HepG2 (cell line): ENCODE measurements around the gene OR2AG2. TPM values are rescaled to one million over a fixed set of nuclear protein-coding genes. Genes with fewer than 3 reads are reported as not detected.

ENCODE experiments used
- ATAC-seq: fragments of 200-7000 bp; cut with Tn5 transposase; 3 replicates; pipeline ENCODE4 v1.9.1; 2020; ENCODE audit warnings: mild to moderate bottlenecking, moderate library complexity
- BruUV-seq: library from RNA; stranded (reverse); fragments of 400-500 nt; replicated peaks from 2 replicates; lab custom pipeline; 2021; lab: Mats Ljungman, UMichigan
- CTCF ChIA-PET: fragments of 300-600 bp; formaldehyde crosslinking; extraction: SDS; loops from one replicate; lab custom pipeline; 2021; ENCODE audit warnings: low total read pairs, inconsistent platforms, low intra/inter-chr PET ratio; lab: Yijun Ruan, JAX
- POLR2A ChIA-PET: fragments of 350-600 bp; sonication (Branson Sonifier 250); formaldehyde crosslinking; loops from one replicate; lab custom pipeline; 2020; ENCODE audit warnings: antibody characterized with exemption, inconsistent platforms; lab: Yijun Ruan, JAX
- DNase-seq: peaks from one replicate; pipeline ENCODE4 v3.0.0-alpha.2; 2015; ENCODE audit warnings: low spot score
- FAIRE-seq: peaks from 3 replicates; lab custom pipeline; 2011; peaks lifted over from hg19 to GRCh38; lab: Jason Lieb, UNC
- H2AFZ ChIP-seq: one replicate; pipeline ENCODE4 v1.6.1; 2011; ENCODE audit warnings: low read length, inconsistent platforms
- H3K27ac ChIP-seq: fragments of 300-600 bp; 3 replicates; pipeline ENCODE4 v1.8.0; 2011; ENCODE audit warnings: mixed run types, mild to moderate bottlenecking, mixed read lengths, low read length, inconsistent platforms; ENCODE audit not compliant: insufficient read depth; ENCODE audit errors: extremely low read length
- H3K27me3 ChIP-seq, 2 experiments: fragments of 200-600 bp in 1 of 2; 2 replicates in 1 of 2; 3 replicates in 1 of 2; pipeline versions ENCODE4 v1.6.0 to v1.8.0; 2011; ENCODE audit warnings: low read length in 2 of 2, mild to moderate bottlenecking in 2 of 2, moderate library complexity in 2 of 2, inconsistent platforms in 1 of 2; ENCODE audit not compliant: insufficient read depth in 2 of 2, control insufficient read depth in 1 of 2
- H3K36me3 ChIP-seq, 2 experiments: fragments of 200-600 bp in 1 of 2; replicated peaks in 1 of 2; 2 replicates in 1 of 2; 3 replicates in 1 of 2; pipeline versions ENCODE4 v1.5.1 to v1.8.0; 2011; ENCODE audit warnings: low read length in 2 of 2, inconsistent platforms in 1 of 2; ENCODE audit not compliant: insufficient read depth in 2 of 2, control insufficient read depth in 1 of 2
- H3K4me1 ChIP-seq: 2 replicates; pipeline ENCODE4 v1.5.1; 2012; ENCODE audit warnings: low read length, inconsistent platforms; ENCODE audit not compliant: insufficient read depth
- H3K4me2 ChIP-seq: 2 replicates; pipeline ENCODE4 v1.6.0; 2011; ENCODE audit warnings: low read depth, low read length, inconsistent platforms
- H3K4me3 ChIP-seq, 3 experiments: fragments of 200-600 bp in 1 of 3; sonication (generic), shearing (Covaris generic) in 1 of 3; replicated peaks in 1 of 3; 2 replicates each; pipeline ENCODE4 v1.5.1; 2011 to 2016; ENCODE audit warnings: low read length in 3 of 3, inconsistent platforms in 2 of 3, low read depth in 2 of 3, mild to moderate bottlenecking in 2 of 3, control low read depth in 1 of 3, mixed read lengths in 1 of 3; ENCODE audit not compliant: insufficient read depth in 1 of 3
- H3K79me2 ChIP-seq: one replicate; pipeline ENCODE4 v1.6.1; 2011; ENCODE audit warnings: low read length, inconsistent platforms; ENCODE audit not compliant: insufficient read depth
- H3K9ac ChIP-seq: 2 replicates; pipeline ENCODE4 v1.6.0; 2011; ENCODE audit warnings: mild to moderate bottlenecking, low read depth, low read length, inconsistent platforms; ENCODE audit not compliant: insufficient read depth
- H3K9me3 ChIP-seq: 2 replicates; pipeline ENCODE4 v1.5.1; 2012; ENCODE audit warnings: mild to moderate bottlenecking, low read length
- H4K20me1 ChIP-seq: 2 replicates; pipeline ENCODE4 v1.6.0; 2011; ENCODE audit warnings: inconsistent platforms, mild to moderate bottlenecking, low read length, moderate library complexity; ENCODE audit not compliant: insufficient read depth
- ARNT2 ChIP-seq: sonication (generic); formaldehyde crosslinking; IDR thresholded peaks from 2 replicates; pipeline ENCODE4 v1.8.0; 2022; ENCODE audit warnings: mild to moderate bottlenecking, low read depth, missing genetic modification reagents, moderate library complexity
- CBX2 ChIP-seq, 2 experiments: fragments of 200-600 bp in 1 of 2; sonication (generic); formaldehyde crosslinking in 1 of 2; IDR thresholded peaks; 2 replicates each; pipeline versions ENCODE4 v1.7.0 to v1.8.1; 2018 to 2022; ENCODE audit warnings: low read depth in 2 of 2, low read length in 1 of 2, mild to moderate bottlenecking in 1 of 2, missing genetic modification reagents in 1 of 2
- DR1 ChIP-seq: sonication (generic); formaldehyde crosslinking; IDR thresholded peaks from 2 replicates; pipeline ENCODE4 v1.8.0; 2021; ENCODE audit warnings: mild to moderate bottlenecking, missing genetic modification reagents, inconsistent platforms
- FOXA1 ChIP-seq, 2 experiments: fragments of 450-650 bp in 1 of 2; sonication (generic) in 1 of 2; formaldehyde crosslinking in 1 of 2; IDR thresholded peaks; 2 replicates each; pipeline versions ENCODE4 v1.4.0 to v1.6.1; 2016 to 2020; ENCODE audit warnings: missing genetic modification reagents in 1 of 2
- FOXO4 ChIP-seq: sonication (generic); formaldehyde crosslinking; conservative IDR thresholded peaks from 2 replicates; pipeline ENCODE4 v1.8.1; 2023; ENCODE audit warnings: missing genetic modification reagents
- MLXIP ChIP-seq: sonication (generic); formaldehyde crosslinking; IDR thresholded peaks from 2 replicates; pipeline ENCODE4 v1.9.0; 2021; ENCODE audit warnings: missing genetic modification reagents, borderline replicate concordance
- PBX2 ChIP-seq: IDR thresholded peaks from 2 replicates; pipeline ENCODE4 v1.6.1; 2016; ENCODE audit warnings: control low read depth
- RNF2 ChIP-seq: fragments of 450-650 bp; conservative IDR thresholded peaks from 2 replicates; pipeline ENCODE4 v1.6.1; 2016; ENCODE audit warnings: low read depth
- TMF1 ChIP-seq: sonication (generic); formaldehyde crosslinking; IDR thresholded peaks from 2 replicates; pipeline ENCODE4 v1.8.1; 2022; ENCODE audit warnings: low read depth, missing genetic modification reagents
- ZFAT ChIP-seq: sonication (generic); formaldehyde crosslinking; conservative IDR thresholded peaks from 2 replicates; pipeline ENCODE4 v1.8.1; 2023; ENCODE audit warnings: missing genetic modification reagents, inconsistent platforms
- ZFP36 ChIP-seq: fragments of 150-350 bp; IDR thresholded peaks from 2 replicates; pipeline ENCODE4 v1.6.1; 2018; ENCODE audit warnings: borderline replicate concordance, low read length, low read depth; ENCODE audit not compliant: partially characterized antibody
- ZFP37 ChIP-seq: sonication (generic); formaldehyde crosslinking; IDR thresholded peaks from 2 replicates; pipeline ENCODE4 v1.4.0; 2020; ENCODE audit warnings: missing genetic modification reagents, borderline replicate concordance
- ZIK1 ChIP-seq: sonication (generic); formaldehyde crosslinking; IDR thresholded peaks from 2 replicates; pipeline ENCODE4 v1.5.0; 2020; ENCODE audit warnings: mild to moderate bottlenecking, low read depth, missing genetic modification reagents, borderline replicate concordance
- ZNF24 ChIP-seq: fragments of 450-650 bp; IDR thresholded peaks from 2 replicates; pipeline ENCODE4 v1.6.1; 2017; ENCODE audit warnings: antibody characterized with exemption, mild to moderate bottlenecking
- ZNF629 ChIP-seq: sonication (generic); formaldehyde crosslinking; conservative IDR thresholded peaks from 2 replicates; pipeline ENCODE4 v1.5.0; 2020; ENCODE audit warnings: missing genetic modification reagents
- WGBS: methylation state at CpG from one replicate; pipeline ENCODE4 v1.1.6; 2017; ENCODE audit warnings: low lambda C conversion rate; 5-methylcytosine and 5-hydroxymethylcytosine counted together
- in situ Hi-C: cut with HindIII; loops from 2 replicates; pipeline ENCODE4 v1.10.0; 2017; ENCODE audit warnings: low pct_unique_long_range_greater_than_20kb; ENCODE audit not compliant: extremely low pct_ligation_motif_present
- intact Hi-C: fragments of 100-400 bp; cut with micrococcal nuclease; formaldehyde crosslinking; loops from one replicate; pipeline ENCODE4 v1.10.0; 2022; ENCODE audit not compliant: unreplicated experiment
- polyA plus RNA-seq, 8 experiments: library from polyadenylated mRNA; depleted of rRNA in 3 of 8; stranded (reverse) in 7 of 8; unstranded in 1 of 8; fragments of >200 nt; fragmentation: Illumina TruSeq in 4 of 8; extraction: Trizol in 4 of 8; gene quantifications; 2 replicates each; pipeline versions ENCODE4 v1.2.1 to v1.2.3, GENCODE V29; 2011 to 2016; ENCODE audit warnings: low read depth in 4 of 8, missing spikeins in 1 of 8, mixed read lengths in 1 of 8; ENCODE audit not compliant: insufficient read depth in 1 of 8
- total RNA-seq, 5 experiments: library from RNA; depleted of rRNA; stranded (reverse); fragments of >200 nt; fragmentation: Illumina TruSeq; extraction: Trizol; gene quantifications; 2 replicates each; pipeline ENCODE4 v1.2.3, GENCODE V29; 2016; ENCODE audit warnings: low read depth in 1 of 5

Gene OR2AG2
- total and polyA plus RNA-seq, 2 of the 13 experiments (the other 11 are each of a cell fraction or from before 2014, with no cell fraction given): not detected

- TF ChIP-seq TMF1 (CRISPR knock-in tag) (no peak), CBX2 (IDR thresholded peaks at IDR 0.05; ENCODE audit: low read depth, low read length) (no peak), CBX2 (CRISPR knock-in tag; IDR thresholded peaks at IDR 0.05; ENCODE audit: low read depth) (no peak), ZFAT (CRISPR knock-in tag) (no peak), ZIK1 (CRISPR knock-in tag) (no peak), ZNF629 (no peak), RNF2 (no peak), PBX2 (CRISPR knock-in tag) (no peak), DR1 (no peak), ZFP37 (CRISPR knock-in tag) (no peak), ZFP36 (no peak), MLXIP (CRISPR knock-in tag) (no peak), FOXA1 (IDR thresholded peaks at IDR 0.05) (no peak), FOXA1 (CRISPR knock-in tag; IDR thresholded peaks at IDR 0.05) (no peak), ARNT2 (CRISPR knock-in tag) (no peak), FOXO4 (CRISPR knock-in tag) (no peak), ZNF24 (no peak)
- H4K20me1 ChIP-seq: no peaks in the 10 kb centered on the region
- no peak overlapping the region for H3K27ac ChIP-seq
- no peaks in the 10 kb centered on the region for H3K36me3 ChIP-seq
- no peak overlapping the region for H3K9ac ChIP-seq
- H3K79me2 ChIP-seq: no peaks in the 10 kb centered on the region
- no peak overlapping the region for H3K4me3 ChIP-seq
- ATAC-seq (no peak), FAIRE-seq (no peak), DNase-seq (no peak)
- 45% methylated on average over 2 of the region's 2 CpGs for WGBS
- intact Hi-C loops: no loop called here
- no peaks in the 10 kb centered on the region for H3K4me1 ChIP-seq
- no peak overlapping the region for H2AFZ ChIP-seq
- H3K4me2 ChIP-seq: no peak overlapping the region
- no peaks in the 10 kb centered on the region for H3K9me3 ChIP-seq
- no peaks in the 10 kb centered on the region for H3K27me3 ChIP-seq
- BruUV-seq: no TSS peak
- CTCF ChIA-PET: no interaction called here
- in situ Hi-C loops: no loop called here
- POLR2A ChIA-PET: no interaction called here
Observed at GRCh38 chr11:6790546-6790945, 18.8 kb upstream of the OR2AG2 start.
